HFF-Myc (cell line): ENCODE measurements around the gene CLEC4M.

Experiments used
- DNase-seq: peaks from one replicate; pipeline ENCODE4 v3.0.0-alpha.2; 2011; ENCODE audit warnings: low read depth; ENCODE audit errors: extremely low read depth
- H3K4me3 ChIP-seq: replicated peaks from 2 replicates; pipeline ENCODE4 v1.5.1; 2011; ENCODE audit warnings: low read depth, mild to moderate bottlenecking, control low read depth, low read length
- TF ChIP-seq, protein P1 (sequence below): IDR thresholded peaks from 2 replicates; pipeline ENCODE4 v1.5.1; 2012; ENCODE audit warnings: mild to moderate bottlenecking, low read depth, low read length, control low read depth; ENCODE audit errors: missing control alignments

The CLEC4M gene

DNA sequence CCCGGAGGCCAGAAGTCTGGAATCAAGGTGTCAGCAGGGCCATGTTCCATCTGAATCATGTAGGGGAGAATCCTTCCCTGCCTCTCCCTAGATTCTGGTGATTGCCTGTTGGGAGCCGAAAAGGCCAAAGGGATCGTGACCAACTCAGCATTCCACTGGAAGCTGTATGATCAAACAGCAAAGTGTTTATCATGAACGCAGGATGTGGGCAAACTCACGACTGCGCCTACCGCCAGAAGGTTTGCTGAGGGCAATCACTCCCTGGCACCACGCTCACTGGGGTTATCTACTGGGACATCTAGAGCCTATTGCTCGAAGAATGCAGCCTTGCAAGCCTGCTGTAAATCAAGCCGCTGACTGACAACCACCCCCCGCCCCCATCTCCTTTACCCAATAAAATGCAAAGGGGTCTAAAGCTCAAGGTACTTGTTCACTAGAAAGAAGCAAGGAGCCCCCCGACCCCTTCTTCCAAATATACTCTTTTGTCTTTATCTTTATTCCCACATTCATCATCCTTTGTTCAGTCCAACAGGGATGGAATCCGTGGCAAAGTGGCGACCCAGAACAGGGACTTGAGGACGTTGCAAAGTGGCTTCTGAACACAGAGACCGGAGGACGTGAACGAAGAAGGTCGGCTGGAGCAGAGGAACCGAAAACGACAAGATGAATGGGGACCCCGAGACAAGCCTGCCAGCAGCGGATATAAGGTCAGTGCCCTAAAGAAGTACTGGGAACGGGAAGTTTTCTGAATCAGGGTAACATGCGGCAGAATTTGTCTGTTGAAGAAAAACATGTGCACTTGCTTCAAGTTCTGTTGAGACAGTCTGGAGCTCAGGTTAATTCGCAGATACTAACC is 16.8 kb downstream of the CLEC4M start:
- H3K4me3 ChIP-seq, result no peak overlapping the region
- DNase-seq, result no peak
- TF ChIP-seq, protein P1, sequence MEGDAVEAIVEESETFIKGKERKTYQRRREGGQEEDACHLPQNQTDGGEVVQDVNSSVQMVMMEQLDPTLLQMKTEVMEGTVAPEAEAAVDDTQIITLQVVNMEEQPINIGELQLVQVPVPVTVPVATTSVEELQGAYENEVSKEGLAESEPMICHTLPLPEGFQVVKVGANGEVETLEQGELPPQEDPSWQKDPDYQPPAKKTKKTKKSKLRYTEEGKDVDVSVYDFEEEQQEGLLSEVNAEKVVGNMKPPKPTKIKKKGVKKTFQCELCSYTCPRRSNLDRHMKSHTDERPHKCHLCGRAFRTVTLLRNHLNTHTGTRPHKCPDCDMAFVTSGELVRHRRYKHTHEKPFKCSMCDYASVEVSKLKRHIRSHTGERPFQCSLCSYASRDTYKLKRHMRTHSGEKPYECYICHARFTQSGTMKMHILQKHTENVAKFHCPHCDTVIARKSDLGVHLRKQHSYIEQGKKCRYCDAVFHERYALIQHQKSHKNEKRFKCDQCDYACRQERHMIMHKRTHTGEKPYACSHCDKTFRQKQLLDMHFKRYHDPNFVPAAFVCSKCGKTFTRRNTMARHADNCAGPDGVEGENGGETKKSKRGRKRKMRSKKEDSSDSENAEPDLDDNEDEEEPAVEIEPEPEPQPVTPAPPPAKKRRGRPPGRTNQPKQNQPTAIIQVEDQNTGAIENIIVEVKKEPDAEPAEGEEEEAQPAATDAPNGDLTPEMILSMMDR, result no peak

DNA sequence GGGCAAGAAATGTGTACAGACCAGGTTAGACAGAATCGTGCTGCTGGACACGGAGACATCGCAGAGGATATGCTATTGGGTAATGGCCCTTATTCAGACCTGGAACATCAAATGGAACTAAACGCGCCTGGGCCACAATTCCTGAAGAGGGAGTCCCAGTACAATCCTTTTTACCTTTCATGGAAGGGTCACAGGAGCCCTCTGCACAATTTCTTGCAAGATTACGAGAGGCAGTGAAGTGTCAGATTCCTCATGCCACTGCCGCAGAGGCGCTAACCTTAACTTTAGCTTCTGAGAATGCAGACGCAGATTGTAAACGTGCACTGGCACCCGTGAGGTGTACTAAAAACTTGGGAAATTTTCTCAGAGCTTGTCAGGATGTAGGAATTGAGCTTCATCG is 18.1 kb downstream of the CLEC4M start:
- TF ChIP-seq, protein P1, result no peak
- no peak for DNase-seq
- no peak overlapping the region for H3K4me3 ChIP-seq

DNA sequence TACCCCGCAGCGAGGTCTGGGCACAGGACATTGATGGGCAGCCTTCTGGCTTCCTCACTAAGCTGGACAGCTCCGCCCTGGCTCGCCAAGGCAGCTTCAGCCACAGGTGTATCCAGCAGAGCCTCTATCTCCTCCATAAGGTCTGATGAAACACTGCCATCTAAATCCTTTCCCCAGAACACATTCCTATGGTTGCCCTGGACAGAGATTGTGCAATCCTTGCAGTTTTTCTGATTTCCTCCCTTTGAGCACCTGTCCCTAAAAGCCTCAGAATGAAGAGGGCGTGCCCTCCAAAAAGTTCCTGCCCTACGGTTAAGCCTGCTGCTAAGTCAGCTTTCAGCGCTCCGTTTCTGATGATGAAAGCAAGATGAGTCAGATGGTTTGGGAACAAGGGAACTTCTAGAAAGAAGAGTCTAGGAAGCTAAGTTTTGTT is 21.0 kb downstream of the CLEC4M start:
- H3K4me3 ChIP-seq, result no peak overlapping the region
- TF ChIP-seq, protein P1, result no peak
- no peak for DNase-seq

DNA sequence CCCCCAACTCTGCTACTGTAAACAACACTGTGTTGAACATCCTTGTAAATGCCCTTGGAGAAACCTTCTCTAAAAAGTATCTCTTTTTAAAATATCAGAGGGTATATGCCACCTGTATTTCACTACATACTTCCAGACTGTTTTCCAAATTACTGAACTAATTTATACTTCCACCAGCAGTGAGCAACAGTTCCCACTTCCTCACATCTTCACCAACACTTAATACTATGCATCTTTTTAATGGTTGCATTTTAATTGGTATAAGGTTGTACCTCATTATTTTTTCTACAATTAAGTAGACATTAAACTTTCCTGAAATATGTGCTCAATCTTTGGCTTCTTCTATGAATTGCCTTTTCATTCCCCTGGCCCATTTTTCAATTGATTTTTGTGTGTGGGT is 21.8 kb downstream of the CLEC4M start:
- TF ChIP-seq, protein P1, result no peak
- H3K4me3 ChIP-seq, result no peak overlapping the region
- no peak for DNase-seq

DNA sequence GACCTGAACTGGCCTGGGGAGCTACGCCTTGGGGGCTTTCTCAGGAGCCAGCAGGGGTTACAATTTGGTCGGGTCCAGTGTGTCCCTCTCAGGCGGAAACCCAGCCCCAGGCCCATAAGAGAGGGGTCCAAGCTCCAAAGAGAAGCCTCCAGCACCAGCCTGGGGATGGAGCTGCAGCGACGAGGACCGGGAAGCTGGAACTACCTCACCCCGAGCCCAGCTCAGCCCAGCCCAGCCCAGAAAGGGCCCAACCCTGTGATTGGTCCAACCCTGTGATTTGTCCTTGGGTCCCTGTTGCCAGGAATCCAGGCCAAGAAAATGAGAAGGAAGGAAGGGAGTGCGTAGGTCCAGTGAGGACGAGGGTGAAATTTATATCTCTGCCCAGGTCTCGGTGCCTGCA is 24.1 kb downstream of the CLEC4M start:
- H3K4me3 ChIP-seq, result no peak overlapping the region
- no peak for DNase-seq
- TF ChIP-seq, protein P1, result no peak

DNA sequence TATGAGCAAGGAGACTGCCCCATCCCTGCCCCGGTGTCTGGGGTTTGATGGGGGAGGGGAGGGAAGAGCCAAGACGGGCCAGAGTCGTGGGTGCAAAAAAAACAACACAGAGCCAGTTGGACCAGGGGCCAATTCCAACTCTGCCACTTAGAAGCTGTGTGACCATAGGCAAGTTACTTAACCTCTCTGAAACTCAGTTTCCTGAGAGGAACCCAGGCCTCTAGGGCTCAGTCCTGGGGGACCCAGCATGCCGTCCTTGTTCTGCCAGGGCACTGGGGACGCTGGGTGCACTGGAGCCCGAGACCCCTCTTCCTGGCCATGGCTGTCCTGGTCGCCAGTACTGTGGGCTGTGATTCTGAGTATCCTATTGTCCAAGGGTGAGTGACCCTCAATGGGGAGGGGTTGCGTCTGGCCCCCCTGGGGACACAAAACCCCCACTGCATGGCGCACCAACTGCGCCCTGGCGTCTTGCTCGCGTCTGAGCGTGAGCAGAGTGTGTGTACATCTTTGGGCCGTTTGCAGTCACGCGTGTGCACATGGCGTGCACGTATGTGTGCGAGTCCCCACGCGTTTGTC is 24.6 kb downstream of the CLEC4M start:
- no peak overlapping the region for H3K4me3 ChIP-seq
- TF ChIP-seq, protein P1, result no peak
- no peak for DNase-seq
